Activated CD8-positive, alpha-beta T cell treated with anti-CD3 and anti-CD28 coated beads for 36 hours (primary cell): Measurements from ENCODE around the gene EHD4. TPM values are rescaled to one million over a fixed set of nuclear protein-coding genes. Genes with fewer than 3 reads are reported as not detected.

Experiments used
- ATAC-seq: fragments of 200-7000 bp; cut with Tn5 transposase; one replicate; pipeline ENCODE4 v1.10.0; 2021; ENCODE audit warnings: mild to moderate bottlenecking, moderate library complexity
- CTCF ChIA-PET: fragments of 350-600 bp; sonication (Branson Sonifier 250); formaldehyde crosslinking; loops from one replicate; lab custom pipeline; 2021; ENCODE audit warnings: antibody characterized with exemption; lab: Charles Lee
- POLR2A ChIA-PET: fragments of 350-600 bp; sonication (Branson Sonifier 250); formaldehyde crosslinking; loops from one replicate; lab custom pipeline; 2021; ENCODE audit warnings: antibody characterized with exemption; lab: Charles Lee
- DNase-seq: peaks from one replicate; pipeline ENCODE4 v3.0.0-alpha.2; 2020
- H3K27ac Mint-ChIP-seq: one replicate; pipeline ENCODE4 v1.8.0; 2021; ENCODE audit warnings: mild to moderate bottlenecking, mixed read lengths
- H3K27me3 Mint-ChIP-seq: one replicate; pipeline ENCODE4 v1.8.0; 2021; ENCODE audit warnings: mixed read lengths
- H3K36me3 Mint-ChIP-seq: one replicate; pipeline ENCODE4 v1.8.0; 2021; ENCODE audit warnings: low read depth, mixed read lengths
- H3K4me1 Mint-ChIP-seq: one replicate; pipeline ENCODE4 v1.8.0; 2021; ENCODE audit warnings: low read depth, mixed read lengths
- H3K4me3 Mint-ChIP-seq: one replicate; pipeline ENCODE4 v1.8.0; 2021; ENCODE audit warnings: mild to moderate bottlenecking, moderate library complexity, mixed read lengths
- H3K9me3 Mint-ChIP-seq: one replicate; pipeline ENCODE4 v1.8.0; 2021; ENCODE audit warnings: mixed read lengths
- CTCF ChIP-seq: fragments of 200-600 bp; IDR thresholded peaks from one replicate; pipeline ENCODE4 v1.8.0; 2022; ENCODE audit warnings: antibody characterized with exemption, mild to moderate bottlenecking
- intact Hi-C: fragments of 100-400 bp; cut with micrococcal nuclease; formaldehyde crosslinking; loops from one replicate; pipeline ENCODE4 v1.10.0; 2022
- total RNA-seq, 2 experiments: library from RNA; stranded (reverse); gene quantifications; one replicate each; pipeline ENCODE4 v1.2.3, GENCODE V29; 2021

Gene EHD4
- total RNA-seq, 2 experiments from 2014 or later = 22.3 to 22.6 TPM

- H3K27ac Mint-ChIP-seq = peak overlapping the region; percentile 67
- no peak for TF ChIP-seq CTCF
- no peaks in the 10 kb centered on the region for H3K9me3 Mint-ChIP-seq
- no peaks in the 10 kb centered on the region for H3K36me3 Mint-ChIP-seq
- no peaks in the 10 kb centered on the region for H3K27me3 Mint-ChIP-seq
- intact Hi-C loops = no loop called here
- peak; percentile 89 for DNase-seq
- H3K4me1 Mint-ChIP-seq = peaks cover 23% of the 10 kb centered on the region
- ChIA-PET CTCF (interaction anchor here (0.9 to 2.3 kb wide), 2 partner anchors 9 to 122 kb away, joined by 3 to 19 read pairs; no protein-coding TSS in a partner anchor), POLR2A (interaction anchor here (0.8 to 1.3 kb wide), 5 partner anchors 9 to 121 kb away, joined by 3 read pairs; partner anchors contain the start of gene MAPKBP1)
- H3K4me3 Mint-ChIP-seq = peak overlapping the region; percentile 38
- ATAC-seq = peak; percentile 99
These were observed 77.4 kb downstream of the EHD4 start for GRCh38 chr15:41894791-41895463.

GRCh38 chr15:41894251-41894790 lies 78.0 kb downstream of the EHD4 start:
- Mint-ChIP-seq H3K27me3 (no peaks in the 10 kb centered on the region), H3K4me1 (peaks cover 24% of the 10 kb centered on the region), H3K4me3 (peak overlapping the region; percentile 38), H3K27ac (peak overlapping the region; percentile 67), H3K36me3 (no peaks in the 10 kb centered on the region), H3K9me3 (no peaks in the 10 kb centered on the region)
- ChIA-PET CTCF (interaction anchor here (0.9 to 2.3 kb wide), 2 partner anchors 10 to 121 kb away, joined by 3 to 19 read pairs; no protein-coding TSS in a partner anchor), POLR2A (interaction anchor here (1.0 to 1.3 kb wide), 3 partner anchors 9 to 121 kb away, joined by 3 read pairs; partner anchors contain the start of gene MAPKBP1)
- no peak for DNase-seq
- ATAC-seq = no peak
- intact Hi-C loops = no loop called here
- TF ChIP-seq CTCF = no peak

- intact Hi-C loops = no loop called here
- Mint-ChIP-seq H3K27ac (peak within 1 kb of the TSS; percentile 67), H3K9me3 (no peaks in the 10 kb centered on the region), H3K4me3 (peak within 1 kb of the TSS; percentile 38), H3K27me3 (no peaks in the 10 kb centered on the region), H3K36me3 (no peaks in the 10 kb centered on the region), H3K4me1 (peaks cover 31% of the 10 kb centered on the region)
- POLR2A ChIA-PET = interaction anchor here (1.0 to 1.5 kb wide), 4 partner anchors 10 to 36 kb away, joined by 3 to 4 read pairs (median 3); no protein-coding TSS in a partner anchor
- CTCF ChIA-PET = interaction anchor here (1.2 to 1.8 kb wide), 5 partner anchors 11 to 336 kb away, joined by 3 to 8 read pairs (median 4); no protein-coding TSS in a partner anchor
- no peak for ATAC-seq
- no peak for TF ChIP-seq CTCF
- no peak for DNase-seq
These were observed 78.7 kb downstream of the EHD4 start, which contains the start of gene SPTBN5 for GRCh38 chr15:41893422-41894250. SPTBN5 (minus strand) TSS chr15:41894053; CDS start chr15:41893497, 556 bp downstream.

- peaks cover 38% of the 10 kb centered on the region for H3K4me1 Mint-ChIP-seq
- peak overlapping the region; percentile 64 for H3K27ac Mint-ChIP-seq
- no peaks in the 10 kb centered on the region for H3K27me3 Mint-ChIP-seq
- no peak for TF ChIP-seq CTCF
- H3K36me3 Mint-ChIP-seq = no peaks in the 10 kb centered on the region
- intact Hi-C loops = no loop called here
- H3K4me3 Mint-ChIP-seq = peak overlapping the region; percentile 36
- H3K9me3 Mint-ChIP-seq = no peaks in the 10 kb centered on the region
- no peak for ATAC-seq
- ChIA-PET POLR2A (interaction anchor here (1.0 to 1.5 kb wide), 3 partner anchors 10 to 78 kb away, joined by 3 to 4 read pairs (median 3); no protein-coding TSS in a partner anchor), CTCF (interaction anchor here (1.2 to 1.8 kb wide), 5 partner anchors 12 to 335 kb away, joined by 3 to 8 read pairs (median 4); no protein-coding TSS in a partner anchor)
- DNase-seq = peak; percentile 33
These were observed 79.5 kb downstream of the EHD4 start for GRCh38 chr15:41892621-41893421.
